Fibroblast of upper back skin (primary cell): Measurements from ENCODE around the gene DLEC1.
A peak's percentile ranks its signal among the peaks of the same experiment; 100 is the strongest.

Experiments
- DNase-seq: peaks from one replicate; pipeline ENCODE4 v3.0.0-alpha.2; 2013

DLEC1 gene

GRCh38 chr3:38039101-38039898, at the start of gene DLEC1:
TSS of gene DLEC1 (plus strand) at chr3:38039208. CDS start at chr3:38039226, 18 bp downstream.
- peak; percentile 48 for DNase-seq

GRCh38 chr3:37989821-37990480, 49.1 kb upstream of the DLEC1 start:
- DNase-seq: no peak

- DNase-seq: no peak
Measured at GRCh38 chr3:37990527-37990926, 48.5 kb upstream of the DLEC1 start, which contains the start of gene VILL. TSS of gene VILL (plus strand) at chr3:37990786. CDS start at chr3:37993673, 2,887 bp downstream.

DNA sequence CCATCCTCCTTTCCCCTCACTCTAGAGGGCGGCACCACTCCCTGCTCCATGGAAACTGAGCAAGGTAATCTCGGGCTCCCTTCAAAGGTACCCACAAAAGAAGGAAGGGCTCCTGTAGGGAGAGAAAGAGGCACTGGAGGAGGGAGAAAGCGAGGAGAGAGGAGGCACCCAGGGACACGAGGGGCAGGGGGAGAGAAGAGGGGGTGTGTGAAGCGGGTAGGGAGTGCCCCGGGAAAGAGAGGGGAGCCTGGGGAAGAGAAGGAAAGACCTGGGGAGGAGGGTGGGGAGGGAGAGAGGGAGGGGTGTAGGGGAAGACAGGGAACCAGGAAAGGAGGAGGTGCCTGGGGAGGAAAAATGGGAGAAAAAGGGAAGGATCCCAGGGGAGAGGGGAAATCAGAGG, 47.9 kb upstream of the DLEC1 start:
- no peak for DNase-seq

DNA sequence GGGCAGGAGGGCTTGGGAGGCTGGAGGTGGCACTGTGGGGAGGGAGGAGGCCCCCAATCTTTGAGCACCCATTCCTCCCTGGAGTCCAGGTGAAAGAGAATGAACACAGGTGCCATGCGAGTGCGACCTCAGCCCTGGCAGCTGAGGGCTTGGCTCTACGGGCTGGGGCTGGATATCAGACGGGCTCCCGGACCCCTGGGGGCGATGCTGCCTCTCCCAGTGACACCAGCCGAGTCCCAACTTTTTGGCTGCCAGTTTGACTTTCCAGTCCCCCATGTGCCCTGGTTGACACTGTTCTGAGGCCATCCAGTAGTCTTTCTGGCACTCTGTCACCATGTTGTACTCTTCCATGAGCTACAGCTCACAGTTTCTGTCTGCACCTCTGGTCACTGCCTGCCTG, 47.2 kb upstream of the DLEC1 start:
- DNase-seq: no peak

DNA sequence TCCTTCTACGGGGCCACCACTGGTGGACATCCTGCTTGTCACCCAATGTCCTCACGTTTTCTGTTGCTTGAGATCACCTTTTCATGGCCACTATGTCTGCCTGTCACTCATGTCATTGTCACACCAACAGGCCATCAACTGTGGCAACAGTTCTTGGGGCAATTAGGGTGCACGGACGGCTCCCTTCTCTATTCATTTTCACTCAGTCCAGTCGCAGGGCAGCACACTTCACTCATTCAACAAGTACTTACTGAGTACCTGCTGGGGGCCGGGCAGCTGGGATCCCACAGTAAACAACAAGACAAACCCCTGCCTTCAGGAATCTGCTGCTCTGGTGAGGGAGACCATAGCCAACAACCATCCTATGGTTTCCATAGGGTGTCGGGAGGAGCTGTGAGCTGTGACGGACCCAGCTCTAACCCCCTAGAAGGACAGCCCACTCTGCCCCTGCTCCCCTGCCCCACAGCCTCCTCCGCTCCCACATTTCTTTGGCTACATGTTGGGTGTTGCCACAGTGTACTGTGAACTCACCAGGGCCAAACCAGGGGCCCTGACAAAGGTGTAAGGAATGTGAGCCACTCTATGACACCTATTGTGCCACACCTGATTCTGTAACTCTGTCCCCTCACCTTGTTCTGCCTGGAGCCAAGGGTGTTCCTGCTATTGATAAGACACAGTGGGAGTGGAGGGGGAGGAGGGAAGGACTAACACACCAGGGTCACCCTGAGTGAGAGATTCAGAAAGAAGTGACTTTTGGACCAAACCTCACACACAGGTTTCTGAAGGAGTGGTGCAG, 46.5 kb upstream of the DLEC1 start:
- no peak for DNase-seq

DNA sequence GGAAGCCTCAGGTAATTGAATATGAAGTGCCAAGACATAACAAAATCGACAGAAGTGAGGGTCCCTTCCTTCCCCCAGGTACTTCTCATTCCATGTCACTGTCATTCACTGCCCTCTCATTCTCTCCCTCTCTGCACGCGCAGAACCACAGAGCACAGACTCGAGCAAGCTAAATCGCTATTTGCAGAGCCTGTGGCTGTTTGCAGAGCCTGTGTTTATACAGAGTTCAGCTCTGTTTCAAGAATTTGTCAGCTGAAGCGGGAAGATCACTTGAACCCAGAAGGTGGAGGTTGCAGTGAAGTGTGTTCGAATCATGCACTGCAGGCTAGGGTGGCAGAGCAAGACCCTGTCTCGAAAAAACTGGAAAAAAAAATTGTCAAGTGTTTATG, 45.9 kb upstream of the DLEC1 start:
- no peak for DNase-seq

DNA sequence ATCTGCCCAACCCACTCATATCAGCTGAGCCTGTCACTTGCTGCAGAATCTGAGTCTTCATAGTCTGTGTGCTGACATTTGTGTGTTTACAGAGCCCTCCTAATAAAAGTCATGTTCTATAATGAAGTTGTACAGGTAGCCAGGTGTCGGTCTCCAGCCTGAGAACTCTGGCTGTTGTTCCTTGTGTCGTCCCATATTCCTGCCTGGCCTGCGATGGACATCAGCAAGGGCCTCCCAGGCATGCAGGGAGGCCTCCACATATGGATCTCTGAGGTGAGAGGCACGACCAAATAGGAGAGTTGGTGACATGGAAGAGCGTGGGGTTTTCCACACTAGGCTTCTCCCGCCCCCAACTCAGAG, 45.6 kb upstream of the DLEC1 start:
- DNase-seq: no peak

DNA sequence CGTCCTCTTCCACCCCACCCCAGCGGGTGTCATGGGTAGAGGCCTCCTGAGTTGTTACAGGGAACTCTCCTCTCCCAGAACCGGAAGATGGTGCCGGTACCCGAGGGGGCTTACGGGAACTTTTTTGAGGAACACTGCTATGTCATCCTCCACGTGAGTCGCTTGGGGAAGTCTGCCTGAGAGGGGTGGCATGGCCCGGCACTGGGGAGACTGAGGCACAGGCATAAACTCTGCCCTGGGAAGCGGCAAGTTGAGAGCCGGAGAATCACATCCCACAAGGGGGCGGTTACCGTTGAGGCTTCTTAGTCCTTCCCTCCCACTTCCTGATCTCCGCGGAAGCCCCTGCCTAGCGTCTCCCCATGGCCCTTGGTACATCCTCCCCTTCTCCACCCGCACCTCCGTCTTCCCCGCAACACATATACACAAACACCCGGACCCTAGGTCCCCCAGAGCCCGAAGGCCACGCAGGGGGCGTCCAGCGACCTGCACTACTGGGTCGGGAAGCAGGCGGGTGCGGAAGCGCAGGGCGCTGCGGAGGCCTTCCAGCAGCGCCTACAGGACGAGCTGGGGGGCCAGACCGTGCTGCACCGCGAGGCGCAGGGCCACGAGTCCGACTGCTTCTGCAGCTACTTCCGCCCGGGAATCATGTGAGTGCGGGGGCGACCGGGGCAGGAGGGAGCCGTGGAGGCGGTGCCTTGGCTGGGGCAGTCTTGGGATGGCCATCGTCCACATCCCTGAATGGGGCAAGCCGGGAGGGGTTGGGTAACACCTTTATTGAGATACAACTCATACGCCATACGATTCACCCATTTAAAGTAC, 45.0 kb upstream of the DLEC1 start:
- peak; percentile 75 for DNase-seq

- no peak for DNase-seq
Measured at GRCh38 chr3:37994639-37994972, 44.4 kb upstream of the DLEC1 start.

DNA sequence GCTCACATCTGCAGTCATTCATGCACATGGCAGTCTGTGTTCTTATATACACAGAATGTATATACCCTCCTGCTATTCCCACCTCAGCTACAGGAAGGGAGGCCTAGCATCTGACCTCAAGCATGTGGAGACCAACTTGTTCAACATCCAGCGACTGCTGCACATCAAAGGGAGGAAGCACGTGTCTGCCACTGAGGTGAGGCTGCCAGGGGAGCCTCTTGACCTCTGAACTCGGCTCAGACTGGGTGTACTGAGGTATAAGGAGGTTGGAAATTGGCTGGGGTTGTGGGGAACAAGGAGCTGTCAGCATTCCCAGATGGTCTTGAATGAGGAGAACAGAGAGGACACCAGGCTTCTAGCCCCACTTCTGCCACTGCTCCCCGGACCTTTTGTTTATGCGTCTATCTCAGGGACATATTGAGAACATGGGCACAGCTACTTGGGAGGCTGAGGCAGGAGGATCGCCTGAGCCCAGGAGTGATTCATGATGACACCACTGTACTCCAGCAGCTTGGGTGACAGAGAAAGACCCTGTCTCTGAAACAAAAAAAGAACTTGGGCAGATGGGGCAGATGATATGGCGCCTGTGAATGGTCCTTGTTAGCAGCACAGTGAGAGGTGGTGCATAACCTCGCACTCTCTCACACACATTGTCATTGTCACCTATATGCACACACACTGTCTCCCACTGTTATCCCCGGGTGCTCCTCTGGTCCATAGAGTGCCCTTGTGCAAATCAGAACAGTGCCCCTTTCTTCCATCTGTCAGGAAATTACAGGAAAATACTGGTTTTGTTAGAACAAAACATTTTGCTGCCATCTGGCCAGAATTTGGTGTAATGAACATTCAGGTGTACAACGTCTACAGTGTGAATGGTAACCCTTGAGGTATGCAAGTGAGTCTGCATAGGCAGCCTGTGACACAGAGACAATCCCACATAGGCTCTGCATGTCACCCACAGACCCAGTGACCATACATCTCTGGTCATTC, 43.1 kb upstream of the DLEC1 start:
- DNase-seq: no peak

DNA sequence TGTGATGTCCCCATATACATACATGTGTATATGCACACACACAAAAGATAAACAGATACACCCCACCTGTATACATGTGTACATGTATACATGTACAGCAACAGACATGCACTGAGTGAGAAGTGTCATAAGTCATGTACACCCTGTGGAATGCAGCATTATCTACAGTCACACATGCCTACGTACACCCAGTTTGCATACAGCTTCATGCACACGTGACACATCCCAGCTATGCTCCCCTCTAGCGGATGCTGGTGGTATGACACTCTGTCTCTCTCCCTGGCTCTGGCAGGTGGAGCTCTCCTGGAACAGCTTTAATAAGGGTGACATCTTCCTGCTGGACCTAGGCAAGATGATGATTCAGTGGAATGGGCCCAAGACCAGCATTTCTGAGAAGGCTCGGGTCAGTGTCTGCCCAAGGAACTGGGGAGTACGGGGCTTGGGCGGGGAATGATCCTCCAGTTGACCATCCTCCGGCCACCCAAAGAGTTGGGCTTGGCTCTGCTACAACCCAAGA, 42.2 kb upstream of the DLEC1 start:
- peak; percentile 76 for DNase-seq

- no peak for DNase-seq
Measured at GRCh38 chr3:37997342-37997741, 41.7 kb upstream of the DLEC1 start.

DNA sequence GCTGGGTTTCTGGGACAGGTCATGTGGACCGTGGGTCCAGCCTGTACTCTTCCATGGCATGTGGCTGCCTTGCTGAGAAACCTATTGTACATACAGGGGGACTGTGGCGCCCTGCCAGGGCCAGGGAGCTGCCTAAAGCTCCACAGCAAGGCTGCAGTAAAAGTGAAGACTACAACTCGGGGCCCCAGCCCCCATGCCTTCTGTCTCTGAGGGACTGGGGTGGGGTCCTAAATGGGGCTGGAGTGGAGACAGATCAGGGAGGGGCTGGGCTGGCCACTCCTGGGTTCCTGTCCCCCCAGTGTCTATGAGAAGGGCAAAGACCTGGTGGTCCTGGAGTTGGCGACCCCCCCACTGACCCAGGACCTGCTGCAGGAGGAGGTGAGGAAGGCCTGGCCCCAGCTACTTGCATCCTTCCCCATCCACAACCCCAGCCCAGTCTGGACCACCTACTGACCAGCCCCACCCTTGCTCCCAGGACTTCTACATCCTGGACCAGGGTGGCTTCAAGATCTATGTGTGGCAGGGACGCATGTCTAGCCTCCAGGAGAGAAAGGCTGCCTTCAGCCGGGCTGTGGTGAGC, 41.1 kb upstream of the DLEC1 start:
- no peak for DNase-seq

- no peak for DNase-seq
Measured at GRCh38 chr3:37999836-38000235, 39.2 kb upstream of the DLEC1 start.

GRCh38 chr3:38000242-38000916, 38.6 kb upstream of the DLEC1 start:
- no peak for DNase-seq

GRCh38 chr3:38000965-38001455, 38.0 kb upstream of the DLEC1 start:
- no peak for DNase-seq

GRCh38 chr3:38001456-38002081, 37.4 kb upstream of the DLEC1 start:
- DNase-seq: no peak

- no peak for DNase-seq
Measured at GRCh38 chr3:38002291-38002876, 36.6 kb upstream of the DLEC1 start.
